Dedifferentiated amniotic fluid mesenchymal stem cell (primary cell): ENCODE results near the gene KANSL1L.
"Not testable (repeated sequence)": the region's sequence is repeated elsewhere in the genome, so short reads cannot be mapped to it uniquely, and the experiment has no call there.

ENCODE experiments used
- DNase-seq: peaks from one replicate; pipeline ENCODE4 v3.0.0-alpha.2; 2016; ENCODE audit errors: extremely low spot score

The KANSL1L gene, protein sequence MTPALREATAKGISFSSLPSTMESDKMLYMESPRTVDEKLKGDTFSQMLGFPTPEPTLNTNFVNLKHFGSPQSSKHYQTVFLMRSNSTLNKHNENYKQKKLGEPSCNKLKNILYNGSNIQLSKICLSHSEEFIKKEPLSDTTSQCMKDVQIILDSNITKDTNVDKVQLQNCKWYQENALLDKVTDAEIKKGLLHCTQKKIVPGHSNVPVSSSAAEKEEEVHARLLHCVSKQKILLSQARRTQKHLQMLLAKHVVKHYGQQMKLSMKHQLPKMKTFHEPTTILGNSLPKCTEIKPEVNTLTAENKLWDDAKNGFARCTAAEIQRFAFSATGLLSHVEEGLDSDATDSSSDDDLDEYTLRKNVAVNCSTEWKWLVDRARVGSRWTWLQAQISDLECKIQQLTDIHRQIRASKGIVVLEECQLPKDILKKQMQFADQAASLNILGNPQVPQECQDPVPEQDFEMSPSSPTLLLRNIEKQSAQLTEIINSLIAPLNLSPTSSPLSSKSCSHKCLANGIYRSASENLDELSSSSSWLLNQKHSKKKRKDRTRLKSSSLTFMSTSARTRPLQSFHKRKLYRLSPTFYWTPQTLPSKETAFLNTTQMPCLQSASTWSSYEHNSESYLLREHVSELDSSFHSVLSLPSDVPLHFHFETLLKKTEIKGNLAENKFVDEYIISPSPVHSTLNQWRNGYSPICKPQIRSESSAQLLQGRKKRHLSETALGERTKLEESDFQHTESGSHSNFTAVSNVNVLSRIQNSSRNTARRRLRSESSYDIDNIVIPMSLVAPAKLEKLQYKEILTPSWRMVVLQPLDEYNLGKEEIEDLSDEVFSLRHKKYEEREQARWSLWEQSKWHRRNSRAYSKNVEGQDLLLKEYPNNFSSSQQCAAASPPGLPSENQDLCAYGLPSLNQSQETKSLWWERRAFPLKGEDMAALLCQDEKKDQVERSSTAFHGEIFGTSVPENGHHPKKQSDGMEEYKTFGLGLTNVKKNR

DNA sequence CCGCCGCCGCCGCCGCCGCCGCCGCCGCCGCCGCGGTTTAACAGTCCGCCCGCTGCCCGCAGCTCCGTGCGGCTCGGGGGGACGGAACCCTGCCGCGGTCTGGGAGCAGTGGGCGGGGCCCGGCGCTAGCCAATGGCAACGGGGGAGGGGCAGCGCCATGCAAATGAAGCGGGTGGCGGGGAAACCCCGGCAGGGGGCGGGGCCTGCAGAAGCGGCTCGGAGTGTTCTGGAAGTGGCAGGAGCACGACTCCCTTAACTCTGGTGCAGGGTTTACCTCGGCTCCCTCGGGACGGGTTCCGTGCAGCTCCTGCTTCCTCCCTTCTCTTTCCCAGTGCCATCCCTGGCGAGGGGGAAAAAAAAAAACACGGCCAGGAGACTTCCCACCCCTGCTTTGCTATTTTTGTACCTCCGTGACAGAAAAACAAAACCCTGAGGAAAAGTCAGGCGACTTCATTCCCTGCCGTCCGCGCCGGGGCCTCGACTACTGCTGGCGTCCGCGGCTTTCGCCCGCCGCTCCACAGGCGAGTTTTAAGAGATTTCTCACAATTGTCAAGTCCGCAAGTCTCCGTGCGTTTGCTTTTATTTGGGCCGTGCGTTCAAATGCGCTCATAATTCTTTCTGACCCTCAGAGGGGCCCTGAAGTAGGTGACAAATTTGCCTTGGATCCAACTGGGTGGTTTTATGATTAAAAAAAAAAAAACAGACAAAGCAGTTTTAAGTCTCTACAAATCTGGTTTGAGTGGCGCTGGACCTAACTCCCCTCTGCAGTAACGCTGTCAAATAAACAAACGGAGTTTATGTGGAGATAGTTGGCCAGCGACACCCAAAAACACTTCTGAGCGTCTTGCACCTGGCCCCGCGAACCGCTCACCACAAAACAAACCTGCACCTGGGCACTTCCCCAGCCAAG is at the start of gene KANSL1L:
KANSL1L (minus strand) TSS at position 101 of the 910 bp plus-strand sequence. CDS start 16,827 bp downstream, outside the sequence.
- peak; percentile 93 for DNase-seq

- DNase-seq = no peak
These were observed 43.9 kb upstream of the KANSL1L start for GRCh38 chr2:210215120-210215519.

GRCh38 chr2:210210185-210210584 is 39.0 kb upstream of the KANSL1L start:
- no peak for DNase-seq

GRCh38 chr2:210207929-210208328 is 36.7 kb upstream of the KANSL1L start:
- no peak for DNase-seq

GRCh38 chr2:210203558-210203957 is 32.3 kb upstream of the KANSL1L start:
- no peak for DNase-seq

DNA sequence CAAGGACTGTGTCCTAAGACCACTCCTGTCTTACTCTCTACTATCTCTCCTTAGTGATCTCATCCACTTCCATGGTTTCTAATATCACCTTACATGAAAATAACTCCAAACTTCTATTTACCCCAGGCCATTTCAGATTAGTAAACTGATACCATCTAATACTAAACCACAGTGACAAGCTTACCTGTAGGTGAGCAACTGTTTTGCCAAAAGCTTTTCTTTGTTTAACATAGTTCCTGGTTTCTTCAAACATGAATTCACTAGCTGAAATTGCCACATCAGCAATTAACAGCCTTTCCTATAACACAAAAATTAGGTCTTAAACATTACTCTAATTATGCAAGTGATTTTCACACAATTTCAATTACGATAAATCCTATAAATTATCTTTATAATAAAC is 31.9 kb upstream of the KANSL1L start:
- no peak for DNase-seq

- no peak for DNase-seq
These were observed 28.6 kb upstream of the KANSL1L start for GRCh38 chr2:210199854-210200253.

GRCh38 chr2:210199186-210199765 is 28.1 kb upstream of the KANSL1L start:
- DNase-seq = peak; percentile 43

- no peak for DNase-seq
These were observed 27.1 kb upstream of the KANSL1L start for GRCh38 chr2:210198326-210198725.

GRCh38 chr2:210197720-210198119 is 26.5 kb upstream of the KANSL1L start:
- DNase-seq = no peak

DNA sequence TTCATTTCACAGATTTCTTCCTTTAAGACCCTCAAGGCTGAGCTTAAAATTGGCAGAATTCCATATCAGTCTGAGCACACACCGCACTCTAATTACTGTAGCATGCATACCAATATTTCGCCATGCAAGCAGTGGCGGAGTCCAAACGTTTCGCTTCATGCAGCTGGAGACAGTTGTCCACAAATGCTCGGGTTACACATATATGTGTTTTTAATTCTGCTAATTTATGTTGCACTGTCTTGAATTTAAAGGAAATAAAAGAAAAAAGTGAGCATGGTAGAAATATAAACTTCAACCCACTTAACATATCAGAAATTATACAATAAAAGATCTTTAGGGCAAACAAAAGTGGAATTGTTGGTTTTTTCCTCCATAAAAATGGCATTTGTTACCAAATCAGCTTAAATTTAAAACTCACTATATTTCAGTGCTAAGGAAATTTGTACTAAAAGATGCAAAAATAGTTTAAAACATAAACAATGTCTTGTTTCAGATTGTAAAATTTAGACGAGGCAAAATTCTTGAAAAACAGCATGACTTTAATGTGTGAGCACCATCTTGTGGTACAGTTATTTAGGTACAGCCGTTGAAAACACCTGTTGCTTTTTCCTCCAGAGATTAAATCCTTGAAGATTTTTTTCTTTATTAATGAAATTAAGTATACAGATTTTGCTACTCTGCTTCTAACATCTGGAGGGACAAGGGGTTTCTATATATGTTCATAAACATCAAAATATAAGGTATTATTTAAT is 24.1 kb upstream of the KANSL1L start:
- DNase-seq = peak; percentile 65

DNA sequence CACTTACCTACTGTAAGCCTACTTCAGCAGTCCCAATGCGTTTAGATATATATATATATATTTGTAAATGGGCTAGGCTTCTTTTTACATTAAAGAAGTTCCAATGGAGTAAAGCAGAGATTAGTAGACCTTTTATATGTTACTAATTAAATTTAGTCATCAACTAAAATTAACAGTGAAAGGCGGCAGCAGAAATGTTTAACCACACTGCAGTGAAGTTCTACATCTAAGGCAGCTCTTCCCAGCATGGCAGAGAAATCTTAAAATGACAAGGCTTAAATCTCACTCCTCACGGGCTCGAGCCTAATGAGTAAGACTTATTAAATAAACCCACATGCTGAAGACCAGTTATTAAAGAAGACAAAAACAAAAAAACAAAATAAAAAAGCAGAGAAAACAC is 19.1 kb upstream of the KANSL1L start:
- no peak for DNase-seq

DNA sequence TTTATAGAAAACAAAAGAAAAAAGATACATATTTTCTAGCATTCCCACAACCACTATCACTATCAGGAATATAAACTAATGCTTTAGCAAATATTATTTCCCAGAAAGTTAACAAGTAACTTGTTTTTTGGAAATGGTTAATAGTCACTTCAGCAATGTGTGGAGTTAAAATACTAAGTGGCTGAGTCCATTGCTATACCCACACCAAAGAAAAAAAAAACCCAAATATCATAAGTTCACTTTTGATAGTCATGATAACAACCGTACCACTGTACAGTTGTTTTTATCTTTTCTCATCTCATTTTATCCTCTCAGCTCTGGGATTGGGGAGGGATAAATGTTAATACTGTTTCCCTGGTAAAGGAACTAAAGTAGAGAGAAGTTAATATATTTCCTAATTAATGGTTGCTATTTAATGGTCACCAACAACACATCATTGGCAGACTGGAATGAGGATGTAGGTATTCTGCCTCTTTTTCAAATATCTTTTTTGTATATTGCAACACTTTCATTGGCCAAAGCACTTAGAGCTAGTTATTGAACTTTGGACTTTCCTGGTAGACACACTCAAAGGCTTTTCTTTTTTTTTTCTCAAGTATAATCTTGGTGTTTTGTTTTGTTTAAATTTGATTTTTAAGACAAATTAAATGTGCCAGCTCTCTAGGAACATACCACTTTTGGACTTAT is 18.4 kb upstream of the KANSL1L start:
- DNase-seq = no peak

DNA sequence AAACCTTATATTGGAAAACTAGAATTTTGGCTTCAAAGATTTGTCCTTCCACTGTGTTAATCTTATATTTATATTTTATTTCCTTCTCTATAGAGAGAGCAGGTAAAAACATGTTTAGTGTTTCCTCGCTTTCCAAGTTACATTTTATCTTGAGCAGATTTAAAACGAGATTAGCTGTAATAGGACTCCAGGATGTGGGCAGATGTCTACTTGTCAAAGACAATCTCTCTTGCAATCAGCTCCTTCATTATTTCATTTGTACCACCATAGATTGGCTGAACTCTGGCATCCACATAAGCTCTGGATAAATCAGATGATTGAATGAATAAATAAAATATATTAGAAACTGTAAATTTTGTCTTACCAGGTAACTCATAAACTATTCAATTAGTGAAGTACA is 17.5 kb upstream of the KANSL1L start:
- DNase-seq = no peak

DNA sequence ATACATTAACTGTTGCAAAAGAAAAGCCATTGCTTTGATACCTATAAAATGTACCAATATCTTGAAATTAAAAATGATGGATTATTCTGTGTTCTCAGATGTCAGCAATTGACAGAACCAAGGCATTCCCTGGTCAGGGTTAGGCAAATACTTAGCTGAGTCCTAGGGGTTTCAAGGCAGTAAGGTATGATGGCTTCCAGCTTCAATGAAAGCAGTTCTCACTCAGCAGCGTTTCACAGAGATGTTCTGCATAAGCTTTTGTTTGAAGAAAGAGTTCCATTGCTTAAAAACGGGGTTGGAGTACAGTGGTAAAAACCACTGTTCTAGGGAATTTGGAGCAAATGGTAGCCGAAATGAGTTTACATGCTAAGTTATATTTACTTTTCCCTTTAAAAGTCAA is 17.0 kb upstream of the KANSL1L start:
- DNase-seq = no peak

GRCh38 chr2:210183936-210184335 is 12.7 kb upstream of the KANSL1L start:
- DNase-seq = not testable (repeated sequence)

GRCh38 chr2:210181606-210182088 is 10.4 kb upstream of the KANSL1L start:
- DNase-seq = not testable (repeated sequence)

GRCh38 chr2:210181033-210181605 is 9.9 kb upstream of the KANSL1L start:
- not testable (repeated sequence) for DNase-seq

GRCh38 chr2:210180477-210180876 is 9.3 kb upstream of the KANSL1L start:
- no peak for DNase-seq
